Measurements from ENCODE around the gene ARHGAP32. TPM values are rescaled to one million over a fixed set of nuclear protein-coding genes. Genes with fewer than 3 reads are reported as not detected.

ARHGAP32 gene
- total and polyA plus RNA-seq, 5 donors from 2014 or later: 0.76 to 4.6 (median 1.1) TPM

- Mint-ChIP-seq H3K27me3 (peaks cover 4% of the 10 kb centered on the region), H3K4me3 (no peak overlapping the region), H3K4me1 (no peaks in the 10 kb centered on the region), H3K36me3 (no peaks in the 10 kb centered on the region), H3K9me3 (no peaks in the 10 kb centered on the region), H3K27ac (no peak overlapping the region)
- Histone ChIP-seq H3K9me3 (ENCODE audit: control insufficient read depth in 2 of 2, low read length in 2 of 2) (no peaks in the 10 kb centered on the region), H3K27ac (ENCODE audit: insufficient read depth, low read length, poor library complexity, severe bottlenecking) (no peak overlapping the region), H3K27me3 (ENCODE audit: control insufficient read depth, insufficient read depth, low read length) (no peaks in the 10 kb centered on the region), H3K4me3 (ENCODE audit: low read depth, low read length) (no peak overlapping the region), H3K4me1 (ENCODE audit: control insufficient read depth, insufficient read depth, low read length, poor library complexity, severe bottlenecking) (no peaks in the 10 kb centered on the region), H3K36me3 (ENCODE audit: control insufficient read depth, insufficient read depth, low read length) (no peaks in the 10 kb centered on the region)
- DNase-seq: no peak
- no peak for ATAC-seq (ENCODE audit: low read depth in 2 of 2)
These were observed 250.4 kb downstream of the ARHGAP32 start for GRCh38 chr11:128941573-128942271.

- Mint-ChIP-seq H3K4me3 (peak overlapping the region in 1 of 4 donors; percentile 7), H3K9me3 (no peaks in the 10 kb centered on the region), H3K36me3 (no peaks in the 10 kb centered on the region), H3K27me3 (peaks cover 4% of the 10 kb centered on the region), H3K4me1 (no peaks in the 10 kb centered on the region), H3K27ac (no peak overlapping the region)
- Histone ChIP-seq H3K27ac (ENCODE audit: insufficient read depth, low read length, poor library complexity, severe bottlenecking) (no peak overlapping the region), H3K27me3 (ENCODE audit: control insufficient read depth, insufficient read depth, low read length) (no peaks in the 10 kb centered on the region), H3K36me3 (ENCODE audit: control insufficient read depth, insufficient read depth, low read length) (no peaks in the 10 kb centered on the region), H3K4me3 (ENCODE audit: low read depth, low read length) (no peak overlapping the region), H3K4me1 (ENCODE audit: control insufficient read depth, insufficient read depth, low read length, poor library complexity, severe bottlenecking) (no peaks in the 10 kb centered on the region), H3K9me3 (ENCODE audit: control insufficient read depth in 2 of 2, low read length in 2 of 2) (no peaks in the 10 kb centered on the region)
- ATAC-seq (ENCODE audit: low read depth in 2 of 2) (no peak), DNase-seq (no peak)
These were observed 251.0 kb downstream of the ARHGAP32 start for GRCh38 chr11:128941110-128941509.

- no peak overlapping the region for H3K4me3 Mint-ChIP-seq
- no peak overlapping the region for H3K4me3 ChIP-seq (ENCODE audit: low read depth, low read length)
- no peak overlapping the region for H3K27ac Mint-ChIP-seq
- no peaks in the 10 kb centered on the region for H3K4me1 Mint-ChIP-seq
- ATAC-seq (ENCODE audit: low read depth in 2 of 2) (no peak), DNase-seq (no peak)
- H3K9me3 ChIP-seq (ENCODE audit: control insufficient read depth in 2 of 2, low read length in 2 of 2): no peaks in the 10 kb centered on the region
- no peak overlapping the region for H3K27ac ChIP-seq (ENCODE audit: insufficient read depth, low read length, poor library complexity, severe bottlenecking)
- no peaks in the 10 kb centered on the region for H3K9me3 Mint-ChIP-seq
- H3K27me3 ChIP-seq (ENCODE audit: control insufficient read depth, insufficient read depth, low read length): no peaks in the 10 kb centered on the region
- no peaks in the 10 kb centered on the region for H3K4me1 ChIP-seq (ENCODE audit: control insufficient read depth, insufficient read depth, low read length, poor library complexity, severe bottlenecking)
- H3K36me3 ChIP-seq (ENCODE audit: control insufficient read depth, insufficient read depth, low read length): no peaks in the 10 kb centered on the region
- no peaks in the 10 kb centered on the region for H3K36me3 Mint-ChIP-seq
- peaks cover 4% of the 10 kb centered on the region for H3K27me3 Mint-ChIP-seq
These were observed 251.5 kb downstream of the ARHGAP32 start for GRCh38 chr11:128940603-128941002.

GRCh38 chr11:128940156-128940555 is 252.0 kb downstream of the ARHGAP32 start:
- Mint-ChIP-seq H3K4me1 (no peaks in the 10 kb centered on the region), H3K27me3 (peaks cover 4% of the 10 kb centered on the region), H3K9me3 (no peaks in the 10 kb centered on the region), H3K4me3 (no peak overlapping the region), H3K36me3 (no peaks in the 10 kb centered on the region), H3K27ac (no peak overlapping the region)
- Histone ChIP-seq H3K4me3 (ENCODE audit: low read depth, low read length) (no peak overlapping the region), H3K36me3 (ENCODE audit: control insufficient read depth, insufficient read depth, low read length) (no peaks in the 10 kb centered on the region), H3K27ac (ENCODE audit: insufficient read depth, low read length, poor library complexity, severe bottlenecking) (no peak overlapping the region), H3K27me3 (ENCODE audit: control insufficient read depth, insufficient read depth, low read length) (no peaks in the 10 kb centered on the region), H3K4me1 (ENCODE audit: control insufficient read depth, insufficient read depth, low read length, poor library complexity, severe bottlenecking) (no peaks in the 10 kb centered on the region), H3K9me3 (ENCODE audit: control insufficient read depth in 2 of 2, low read length in 2 of 2) (no peaks in the 10 kb centered on the region)
- DNase-seq (no peak), ATAC-seq (ENCODE audit: low read depth in 2 of 2) (no peak)

- Mint-ChIP-seq H3K36me3 (no peaks in the 10 kb centered on the region), H3K9me3 (no peaks in the 10 kb centered on the region), H3K4me1 (no peaks in the 10 kb centered on the region), H3K27ac (no peak overlapping the region), H3K4me3 (no peak overlapping the region), H3K27me3 (peaks cover 3% of the 10 kb centered on the region)
- no peaks in the 10 kb centered on the region for H3K36me3 ChIP-seq (ENCODE audit: control insufficient read depth, insufficient read depth, low read length)
- H3K27me3 ChIP-seq (ENCODE audit: control insufficient read depth, insufficient read depth, low read length): no peaks in the 10 kb centered on the region
- DNase-seq (no peak), ATAC-seq (ENCODE audit: low read depth in 2 of 2) (no peak)
- H3K9me3 ChIP-seq (ENCODE audit: control insufficient read depth in 2 of 2, low read length in 2 of 2): no peaks in the 10 kb centered on the region
- H3K4me1 ChIP-seq (ENCODE audit: control insufficient read depth, insufficient read depth, low read length, poor library complexity, severe bottlenecking): no peaks in the 10 kb centered on the region
- H3K27ac ChIP-seq (ENCODE audit: insufficient read depth, low read length, poor library complexity, severe bottlenecking): no peak overlapping the region
- no peak overlapping the region for H3K4me3 ChIP-seq (ENCODE audit: low read depth, low read length)
These were observed 252.5 kb downstream of the ARHGAP32 start for GRCh38 chr11:128939591-128939990.

GRCh38 chr11:128938156-128938885 is 253.8 kb downstream of the ARHGAP32 start:
- Histone ChIP-seq H3K4me1 (ENCODE audit: control insufficient read depth, insufficient read depth, low read length, poor library complexity, severe bottlenecking) (no peaks in the 10 kb centered on the region), H3K9me3 (ENCODE audit: control insufficient read depth in 2 of 2, low read length in 2 of 2) (no peaks in the 10 kb centered on the region), H3K36me3 (ENCODE audit: control insufficient read depth, insufficient read depth, low read length) (no peaks in the 10 kb centered on the region), H3K27ac (ENCODE audit: insufficient read depth, low read length, poor library complexity, severe bottlenecking) (no peak overlapping the region), H3K4me3 (ENCODE audit: low read depth, low read length) (no peak overlapping the region), H3K27me3 (ENCODE audit: control insufficient read depth, insufficient read depth, low read length) (no peaks in the 10 kb centered on the region)
- no peak overlapping the region for H3K4me3 Mint-ChIP-seq
- H3K4me1 Mint-ChIP-seq: no peaks in the 10 kb centered on the region
- no peak overlapping the region for H3K27ac Mint-ChIP-seq
- ATAC-seq (ENCODE audit: low read depth in 2 of 2): no peak
- peaks cover 0 to 2% (median 0%) of the 10 kb centered on the region in 7 donors for H3K9me3 Mint-ChIP-seq
- H3K27me3 Mint-ChIP-seq: no peaks in the 10 kb centered on the region
- H3K36me3 Mint-ChIP-seq: no peaks in the 10 kb centered on the region
- no peak for DNase-seq

- ATAC-seq (ENCODE audit: low read depth in 2 of 2) (no peak), DNase-seq (no peak)
- Histone ChIP-seq H3K4me1 (ENCODE audit: control insufficient read depth, insufficient read depth, low read length, poor library complexity, severe bottlenecking) (no peaks in the 10 kb centered on the region), H3K27me3 (ENCODE audit: control insufficient read depth, insufficient read depth, low read length) (no peaks in the 10 kb centered on the region), H3K4me3 (ENCODE audit: low read depth, low read length) (no peak overlapping the region), H3K36me3 (ENCODE audit: control insufficient read depth, insufficient read depth, low read length) (no peaks in the 10 kb centered on the region), H3K27ac (ENCODE audit: insufficient read depth, low read length, poor library complexity, severe bottlenecking) (no peak overlapping the region), H3K9me3 (ENCODE audit: control insufficient read depth in 2 of 2, low read length in 2 of 2) (no peaks in the 10 kb centered on the region)
- no peak overlapping the region for H3K4me3 Mint-ChIP-seq
- no peaks in the 10 kb centered on the region for H3K4me1 Mint-ChIP-seq
- H3K9me3 Mint-ChIP-seq: peaks cover 0 to 2% (median 0%) of the 10 kb centered on the region in 7 donors
- H3K27me3 Mint-ChIP-seq: no peaks in the 10 kb centered on the region
- H3K36me3 Mint-ChIP-seq: no peaks in the 10 kb centered on the region
- no peak overlapping the region for H3K27ac Mint-ChIP-seq
These were observed 254.6 kb downstream of the ARHGAP32 start for GRCh38 chr11:128937480-128937879.

Measured in CD4-positive, CD25-positive, alpha-beta regulatory T cell (primary cell).